HepG2 (cell line): ENCODE results near the gene NSD2. TPM values are rescaled to one million over a fixed set of nuclear protein-coding genes. Genes with fewer than 3 reads are reported as not detected.

Source experiments
- ELF3 ChIP-seq: IDR thresholded peaks from 2 replicates; pipeline ENCODE4 v1.6.1; 2016; ENCODE audit warnings: missing genetic modification reagents, missing compliant biosample characterization
- MEIS1 ChIP-seq: sonication (generic); formaldehyde crosslinking; IDR thresholded peaks from 2 replicates; pipeline ENCODE4 v1.9.0; 2021; ENCODE audit warnings: mild to moderate bottlenecking, missing genetic modification reagents, moderate library complexity, borderline replicate concordance
- NBN ChIP-seq: fragments of 450-650 bp; conservative IDR thresholded peaks from 2 replicates; pipeline ENCODE4 v1.6.1; 2017
- NFATC3 ChIP-seq: sonication (generic); formaldehyde crosslinking; IDR thresholded peaks from 2 replicates; pipeline ENCODE4 v1.5.1; 2020; ENCODE audit warnings: mild to moderate bottlenecking, missing genetic modification reagents
- NFYB ChIP-seq: sonication (generic); formaldehyde crosslinking; IDR thresholded peaks from 2 replicates; pipeline ENCODE4 v1.4.0; 2020; ENCODE audit warnings: missing genetic modification reagents
- PAWR ChIP-seq: sonication (generic); formaldehyde crosslinking; IDR thresholded peaks from 2 replicates; pipeline ENCODE4 v1.4.0; 2020; ENCODE audit warnings: missing genetic modification reagents, mild to moderate bottlenecking, borderline replicate concordance
- RAD21 ChIP-seq: fragments of 450-650 bp; formaldehyde crosslinking; IDR thresholded peaks from 2 replicates; pipeline ENCODE4 v1.5.0; 2020; ENCODE audit warnings: mild to moderate bottlenecking
- SPEN ChIP-seq: sonication (generic); formaldehyde crosslinking; IDR thresholded peaks from 2 replicates; pipeline ENCODE4 v1.5.1; 2020; ENCODE audit warnings: low read depth, mild to moderate bottlenecking, missing genetic modification reagents
- YEATS4 ChIP-seq: sonication (generic); formaldehyde crosslinking; IDR thresholded peaks from 2 replicates; pipeline ENCODE4 v1.4.0; 2020; ENCODE audit warnings: missing genetic modification reagents, borderline replicate concordance
- ZFYVE20 ChIP-seq: sonication (generic); formaldehyde crosslinking; IDR thresholded peaks from 2 replicates; pipeline ENCODE4 v1.8.0; 2023; ENCODE audit warnings: low read depth, mild to moderate bottlenecking, moderate library complexity, missing genetic modification reagents, borderline replicate concordance
- ZNF558 ChIP-seq: sonication (generic); formaldehyde crosslinking; IDR thresholded peaks from 2 replicates; pipeline ENCODE4 v1.9.0; 2022; ENCODE audit warnings: mild to moderate bottlenecking, missing genetic modification reagents, borderline replicate concordance
- ZNF644 ChIP-seq: IDR thresholded peaks from 2 replicates; pipeline ENCODE4 v1.6.1; 2016; ENCODE audit warnings: low read depth
- polyA plus RNA-seq, 8 experiments: library from polyadenylated mRNA; depleted of rRNA in 3 of 8; stranded (reverse) in 7 of 8; unstranded in 1 of 8; fragments of >200 nt; fragmentation: Illumina TruSeq in 4 of 8; extraction: Trizol in 4 of 8; gene quantifications; 2 replicates each; pipeline versions ENCODE4 v1.2.1 to v1.2.3, GENCODE V29; 2011 to 2016; ENCODE audit warnings: low read depth in 4 of 8, missing spikeins in 1 of 8, mixed read lengths in 1 of 8; ENCODE audit not compliant: insufficient read depth in 1 of 8
- total RNA-seq, 5 experiments: library from RNA; depleted of rRNA; stranded (reverse); fragments of >200 nt; fragmentation: Illumina TruSeq; extraction: Trizol; gene quantifications; 2 replicates each; pipeline ENCODE4 v1.2.3, GENCODE V29; 2016; ENCODE audit warnings: low read depth in 1 of 5
- TF ChIP-seq, protein P1 (sequence below): IDR thresholded peaks from 2 replicates; pipeline ENCODE4 v1.6.1; 2018; ENCODE audit warnings: missing genetic modification reagents
- TF ChIP-seq, protein P2 (sequence below): sonication (generic); IDR thresholded peaks from 2 replicates; pipeline ENCODE4 v1.6.1; 2016; ENCODE audit warnings: low read depth, borderline replicate concordance
- TF ChIP-seq, protein P3 (sequence below): sonication (generic); formaldehyde crosslinking; conservative IDR thresholded peaks from 2 replicates; pipeline ENCODE4 v1.4.0; 2020; ENCODE audit warnings: missing genetic modification reagents
- TF ChIP-seq, protein P4 (sequence below): sonication (generic); formaldehyde crosslinking; IDR thresholded peaks from 2 replicates; pipeline ENCODE4 v1.8.0; 2022; ENCODE audit warnings: missing genetic modification reagents, mild to moderate bottlenecking, inconsistent platforms, borderline replicate concordance
- TF ChIP-seq, protein P5 (sequence below): sonication (generic); formaldehyde crosslinking; IDR thresholded peaks from 2 replicates; pipeline ENCODE4 v1.4.0; 2020; ENCODE audit warnings: missing genetic modification reagents, borderline replicate concordance
- TF ChIP-seq, protein P6 (sequence below): sonication (generic); formaldehyde crosslinking; IDR thresholded peaks from 2 replicates; pipeline ENCODE4 v1.8.0; 2022; ENCODE audit warnings: mild to moderate bottlenecking, missing genetic modification reagents, borderline replicate concordance

The NSD2 gene
- total and polyA plus RNA-seq, 2 of the 13 experiments (the other 11 are each of a cell fraction or from before 2014, with no cell fraction given) = 22.0 to 65.9 TPM

DNA sequence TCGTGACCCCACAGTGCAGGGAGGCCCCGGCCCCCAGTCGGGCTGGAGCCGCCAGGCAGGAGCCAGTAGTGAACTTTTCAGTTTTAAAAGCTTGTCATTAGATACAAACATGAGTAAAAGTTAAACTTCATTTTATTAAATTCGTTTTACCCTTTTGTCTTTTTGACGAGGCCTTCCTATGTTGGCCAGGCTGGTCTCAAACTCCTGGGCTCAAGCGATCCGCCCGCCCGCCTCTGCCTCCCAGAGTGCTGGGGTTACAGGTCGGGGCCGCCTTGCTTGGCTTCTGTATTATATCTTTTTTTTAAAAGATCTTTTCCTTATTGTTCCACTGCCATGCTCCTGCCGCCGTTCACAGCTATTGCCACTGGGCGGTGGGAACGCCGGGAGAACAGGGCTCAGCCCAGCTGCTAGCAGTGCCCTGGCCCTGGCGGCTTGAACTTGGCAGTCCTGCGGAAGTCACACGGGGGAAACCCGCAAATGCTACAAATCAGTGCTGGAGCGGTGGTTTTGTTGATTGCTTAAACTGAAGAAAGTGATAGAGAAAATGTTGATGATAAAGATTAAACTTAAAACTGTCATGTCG, 138.5 kb downstream of the NSD2 start (continued):
- TF ChIP-seq PAWR (CRISPR knock-in tag) (no peak), NFATC3 (CRISPR knock-in tag) (no peak), NBN (no peak), SPEN (CRISPR knock-in tag) (no peak), ZNF644 (CRISPR knock-in tag) (no peak), ELF3 (no peak), YEATS4 (CRISPR knock-in tag) (no peak), ZNF558 (CRISPR knock-in tag) (0 out of 2 replicates have a peak, but pooled peaks have one; percentile 44), ZFYVE20 (CRISPR knock-in tag) (no peak), RAD21 (CRISPR knock-in tag) (peak; percentile 5; the same call in 1 of the 2 replicates), MEIS1 (CRISPR knock-in tag) (no peak), NFYB (CRISPR knock-in tag) (no peak)
- TF ChIP-seq, protein P1, sequence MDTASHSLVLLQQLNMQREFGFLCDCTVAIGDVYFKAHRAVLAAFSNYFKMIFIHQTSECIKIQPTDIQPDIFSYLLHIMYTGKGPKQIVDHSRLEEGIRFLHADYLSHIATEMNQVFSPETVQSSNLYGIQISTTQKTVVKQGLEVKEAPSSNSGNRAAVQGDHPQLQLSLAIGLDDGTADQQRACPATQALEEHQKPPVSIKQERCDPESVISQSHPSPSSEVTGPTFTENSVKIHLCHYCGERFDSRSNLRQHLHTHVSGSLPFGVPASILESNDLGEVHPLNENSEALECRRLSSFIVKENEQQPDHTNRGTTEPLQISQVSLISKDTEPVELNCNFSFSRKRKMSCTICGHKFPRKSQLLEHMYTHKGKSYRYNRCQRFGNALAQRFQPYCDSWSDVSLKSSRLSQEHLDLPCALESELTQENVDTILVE (CRISPR knock-in tag) = no peak
- TF ChIP-seq, protein P2, sequence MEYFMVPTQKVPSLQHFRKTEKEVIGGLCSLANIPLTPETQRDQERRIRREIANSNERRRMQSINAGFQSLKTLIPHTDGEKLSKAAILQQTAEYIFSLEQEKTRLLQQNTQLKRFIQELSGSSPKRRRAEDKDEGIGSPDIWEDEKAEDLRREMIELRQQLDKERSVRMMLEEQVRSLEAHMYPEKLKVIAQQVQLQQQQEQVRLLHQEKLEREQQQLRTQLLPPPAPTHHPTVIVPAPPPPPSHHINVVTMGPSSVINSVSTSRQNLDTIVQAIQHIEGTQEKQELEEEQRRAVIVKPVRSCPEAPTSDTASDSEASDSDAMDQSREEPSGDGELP = peak; percentile 65; the same call in 1 of the 2 replicates
- TF ChIP-seq, protein P3, sequence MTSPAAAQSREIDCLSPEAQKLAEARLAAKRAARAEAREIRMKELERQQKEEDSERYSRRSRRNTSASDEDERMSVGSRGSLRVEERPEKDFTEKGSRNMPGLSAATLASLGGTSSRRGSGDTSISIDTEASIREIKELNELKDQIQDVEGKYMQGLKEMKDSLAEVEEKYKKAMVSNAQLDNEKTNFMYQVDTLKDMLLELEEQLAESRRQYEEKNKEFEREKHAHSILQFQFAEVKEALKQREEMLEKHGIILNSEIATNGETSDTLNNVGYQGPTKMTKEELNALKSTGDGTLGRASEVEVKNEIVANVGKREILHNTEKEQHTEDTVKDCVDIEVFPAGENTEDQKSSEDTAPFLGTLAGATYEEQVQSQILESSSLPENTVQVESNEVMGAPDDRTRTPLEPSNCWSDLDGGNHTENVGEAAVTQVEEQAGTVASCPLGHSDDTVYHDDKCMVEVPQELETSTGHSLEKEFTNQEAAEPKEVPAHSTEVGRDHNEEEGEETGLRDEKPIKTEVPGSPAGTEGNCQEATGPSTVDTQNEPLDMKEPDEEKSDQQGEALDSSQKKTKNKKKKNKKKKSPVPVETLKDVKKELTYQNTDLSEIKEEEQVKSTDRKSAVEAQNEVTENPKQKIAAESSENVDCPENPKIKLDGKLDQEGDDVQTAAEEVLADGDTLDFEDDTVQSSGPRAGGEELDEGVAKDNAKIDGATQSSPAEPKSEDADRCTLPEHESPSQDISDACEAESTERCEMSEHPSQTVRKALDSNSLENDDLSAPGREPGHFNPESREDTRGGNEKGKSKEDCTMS = no peak
- TF ChIP-seq, protein P4, sequence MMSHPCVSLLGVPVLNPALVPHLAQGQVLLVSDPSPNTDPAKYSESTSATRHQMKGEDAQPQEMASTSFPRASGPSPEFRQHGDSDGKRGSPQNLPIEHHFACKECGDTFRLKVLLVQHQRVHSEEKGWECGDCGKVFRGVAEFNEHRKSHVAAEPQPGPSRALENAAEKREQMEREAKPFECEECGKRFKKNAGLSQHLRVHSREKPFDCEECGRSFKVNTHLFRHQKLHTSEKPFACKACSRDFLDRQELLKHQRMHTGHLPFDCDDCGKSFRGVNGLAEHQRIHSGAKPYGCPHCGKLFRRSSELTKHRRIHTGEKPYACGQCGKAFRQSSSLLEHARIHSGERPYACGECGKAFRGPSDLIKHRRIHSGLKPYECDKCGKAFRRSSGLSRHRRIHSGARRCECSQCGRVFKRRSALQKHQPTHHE = 0 out of 2 replicates have a peak, but pooled peaks have one; percentile 0
- TF ChIP-seq, protein P5, sequence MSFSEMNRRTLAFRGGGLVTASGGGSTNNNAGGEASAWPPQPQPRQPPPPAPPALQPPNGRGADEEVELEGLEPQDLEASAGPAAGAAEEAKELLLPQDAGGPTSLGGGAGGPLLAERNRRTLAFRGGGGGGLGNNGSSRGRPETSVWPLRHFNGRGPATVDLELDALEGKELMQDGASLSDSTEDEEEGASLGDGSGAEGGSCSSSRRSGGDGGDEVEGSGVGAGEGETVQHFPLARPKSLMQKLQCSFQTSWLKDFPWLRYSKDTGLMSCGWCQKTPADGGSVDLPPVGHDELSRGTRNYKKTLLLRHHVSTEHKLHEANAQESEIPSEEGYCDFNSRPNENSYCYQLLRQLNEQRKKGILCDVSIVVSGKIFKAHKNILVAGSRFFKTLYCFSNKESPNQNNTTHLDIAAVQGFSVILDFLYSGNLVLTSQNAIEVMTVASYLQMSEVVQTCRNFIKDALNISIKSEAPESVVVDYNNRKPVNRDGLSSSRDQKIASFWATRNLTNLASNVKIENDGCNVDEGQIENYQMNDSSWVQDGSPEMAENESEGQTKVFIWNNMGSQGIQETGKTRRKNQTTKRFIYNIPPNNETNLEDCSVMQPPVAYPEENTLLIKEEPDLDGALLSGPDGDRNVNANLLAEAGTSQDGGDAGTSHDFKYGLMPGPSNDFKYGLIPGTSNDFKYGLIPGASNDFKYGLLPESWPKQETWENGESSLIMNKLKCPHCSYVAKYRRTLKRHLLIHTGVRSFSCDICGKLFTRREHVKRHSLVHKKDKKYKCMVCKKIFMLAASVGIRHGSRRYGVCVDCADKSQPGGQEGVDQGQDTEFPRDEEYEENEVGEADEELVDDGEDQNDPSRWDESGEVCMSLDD = no peak
- TF ChIP-seq, protein P6, sequence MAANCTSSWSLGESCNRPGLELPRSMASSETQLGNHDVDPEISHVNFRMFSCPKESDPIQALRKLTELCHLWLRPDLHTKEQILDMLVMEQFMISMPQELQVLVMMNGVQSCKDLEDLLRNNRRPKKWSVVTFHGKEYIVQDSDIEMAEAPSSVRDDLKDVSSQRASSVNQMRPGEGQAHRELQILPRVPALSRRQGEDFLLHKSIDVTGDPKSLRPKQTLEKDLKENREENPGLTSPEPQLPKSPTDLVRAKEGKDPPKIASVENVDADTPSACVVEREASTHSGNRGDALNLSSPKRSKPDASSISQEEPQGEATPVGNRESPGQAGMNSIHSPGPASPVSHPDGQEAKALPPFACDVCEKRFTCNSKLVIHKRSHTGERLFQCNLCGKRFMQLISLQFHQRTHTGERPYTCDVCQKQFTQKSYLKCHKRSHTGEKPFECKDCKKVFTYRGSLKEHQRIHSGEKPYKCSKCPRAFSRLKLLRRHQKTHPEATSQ (CRISPR knock-in tag) = no peak
